NCI-H2227 (cell line): ENCODE data around the gene ACOXL.
"Not testable (repeated sequence)": the region's sequence is repeated elsewhere in the genome, so short reads cannot be mapped to it uniquely, and the experiment has no call there.

Experiments
- DNase-seq: peaks from one replicate; lab custom pipeline; 2025; ENCODE audit not compliant: unreplicated experiment; lab: John Stamatoyannopoulos, UW

The ACOXL gene

DNA sequence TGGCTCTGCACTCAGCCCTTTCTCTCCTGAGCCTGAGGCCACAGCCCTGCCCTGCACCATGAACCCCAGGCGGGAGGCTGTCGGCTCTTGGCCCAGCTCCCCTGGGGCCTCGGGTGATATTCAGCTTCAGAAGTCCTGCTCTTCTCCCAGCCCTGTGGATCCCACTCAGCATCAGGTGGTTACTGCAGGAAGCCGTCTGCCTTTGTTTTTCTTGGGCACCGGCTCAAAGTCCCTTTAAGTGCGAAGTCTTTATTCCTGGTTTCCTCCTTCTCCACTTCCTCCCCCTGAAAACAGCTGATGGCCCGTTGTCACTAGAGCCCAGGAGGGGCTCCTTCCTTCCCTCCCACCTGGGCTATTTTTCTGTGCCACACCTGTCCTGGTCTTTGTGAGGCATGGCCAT is 226.8 kb downstream of the ACOXL start:
- DNase-seq: no peak

DNA sequence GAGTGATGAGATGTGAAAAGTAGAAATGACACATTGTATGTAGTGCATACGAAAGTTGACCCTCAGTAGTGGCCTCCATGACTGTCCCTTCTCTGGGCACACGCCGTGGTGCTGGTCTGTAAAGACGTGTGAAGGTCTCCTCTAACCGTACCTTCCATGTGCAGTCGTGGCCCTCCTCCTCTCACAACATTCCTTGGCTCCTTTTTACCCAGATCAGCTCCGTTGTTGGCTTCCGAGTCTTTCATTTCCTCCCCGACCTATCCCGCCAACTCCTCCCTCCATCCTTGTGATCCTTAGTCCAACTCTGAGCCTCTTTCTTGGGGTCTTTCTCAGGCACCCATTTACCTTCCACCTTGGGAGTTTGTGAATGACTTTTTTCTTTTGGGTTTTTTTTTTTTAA is 227.9 kb downstream of the ACOXL start:
- DNase-seq: no peak

DNA sequence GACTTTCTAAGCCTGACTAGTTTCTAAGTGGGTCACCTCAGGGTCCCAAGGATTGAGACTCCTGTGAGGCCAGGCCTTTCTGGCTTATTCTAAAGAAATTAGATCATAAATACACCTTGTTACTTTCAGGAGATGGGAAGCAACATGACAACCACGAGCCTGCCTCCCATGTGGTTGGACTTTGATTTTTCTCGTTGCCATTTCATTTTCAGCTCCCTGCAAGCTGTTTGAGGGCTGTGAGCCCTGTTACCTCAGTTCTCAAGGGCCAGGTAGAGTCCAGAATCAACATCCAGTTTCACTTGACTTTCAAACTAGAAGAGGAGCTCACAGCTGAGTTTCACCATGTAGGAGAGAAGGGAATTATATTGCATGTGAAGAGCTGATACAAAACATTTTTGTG is 228.6 kb downstream of the ACOXL start:
- DNase-seq: no peak

DNA sequence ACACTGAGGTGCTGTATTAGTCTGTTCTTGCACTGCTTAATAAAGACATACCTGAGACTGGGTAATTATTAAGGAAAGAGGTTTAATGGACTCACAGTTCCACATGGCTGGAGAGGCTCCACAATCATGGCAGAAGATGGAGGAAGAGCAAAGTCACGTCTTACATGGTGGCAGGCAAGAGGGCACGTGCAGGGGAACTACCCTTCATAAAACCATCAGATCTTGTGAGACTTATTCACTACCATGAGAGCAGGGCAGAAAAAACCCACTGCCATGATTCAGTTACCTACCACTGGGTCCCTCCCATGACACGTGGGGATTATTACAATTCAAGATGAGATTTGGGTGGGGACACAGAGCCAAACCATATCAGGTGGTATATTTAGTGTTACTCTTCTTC is 229.3 kb downstream of the ACOXL start:
- not testable (repeated sequence) for DNase-seq

DNA sequence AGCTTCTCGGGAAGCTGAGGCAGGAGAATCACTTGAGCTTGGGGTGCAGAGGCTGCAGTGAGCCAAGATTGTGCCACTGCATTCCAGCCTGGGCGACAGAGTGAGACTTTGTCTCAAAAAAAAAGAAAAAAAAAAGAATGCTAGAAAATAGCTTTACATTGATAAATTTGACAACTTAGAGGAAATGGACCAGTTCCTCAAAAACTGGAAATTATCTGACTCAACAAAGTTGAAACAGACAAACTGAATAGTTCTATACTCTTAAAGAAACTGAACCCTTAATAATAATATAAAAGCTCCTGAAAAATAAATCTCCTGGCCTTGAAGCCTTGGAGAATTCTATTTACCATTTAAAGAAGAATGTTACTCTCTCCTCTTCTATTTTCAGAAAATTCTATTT is 237.3 kb downstream of the ACOXL start:
- DNase-seq: no peak

DNA sequence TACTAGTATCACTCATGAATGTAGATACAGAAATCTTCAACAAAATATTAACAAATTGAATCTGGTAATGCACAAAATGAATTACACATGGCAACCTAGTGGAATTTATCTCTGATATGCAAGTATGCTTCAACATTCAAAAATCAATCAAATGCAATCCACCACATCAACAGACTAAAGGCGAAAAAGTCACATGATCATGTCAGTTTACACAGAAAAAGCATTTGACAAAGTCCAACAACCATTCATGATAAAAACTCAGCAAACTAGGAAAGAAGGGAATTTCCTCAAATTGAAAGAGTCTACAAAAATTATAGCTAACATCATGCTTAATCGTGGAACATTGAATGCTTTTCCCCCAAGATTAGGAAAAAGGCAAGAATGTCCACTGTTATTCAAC is 237.8 kb downstream of the ACOXL start:
- DNase-seq: no peak

DNA sequence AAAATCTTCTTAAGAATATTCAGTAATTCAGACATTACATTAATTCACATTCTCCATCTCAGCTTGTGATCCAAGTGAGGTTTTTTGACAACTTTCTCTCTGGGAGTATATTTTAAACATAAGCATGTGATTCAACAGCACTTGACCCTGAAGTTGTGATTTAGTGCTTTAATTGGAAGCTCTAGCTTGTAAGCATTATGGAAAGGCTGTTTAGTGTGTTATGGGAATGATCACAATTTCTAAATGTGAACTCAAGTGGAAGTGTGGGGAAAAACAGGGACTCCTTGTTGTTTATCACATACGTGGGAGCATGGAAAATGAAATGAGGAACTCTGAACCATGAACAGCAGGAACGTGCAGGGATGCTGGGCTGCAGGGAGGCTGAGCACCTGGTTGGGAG is 239.4 kb downstream of the ACOXL start:
- no peak for DNase-seq

DNA sequence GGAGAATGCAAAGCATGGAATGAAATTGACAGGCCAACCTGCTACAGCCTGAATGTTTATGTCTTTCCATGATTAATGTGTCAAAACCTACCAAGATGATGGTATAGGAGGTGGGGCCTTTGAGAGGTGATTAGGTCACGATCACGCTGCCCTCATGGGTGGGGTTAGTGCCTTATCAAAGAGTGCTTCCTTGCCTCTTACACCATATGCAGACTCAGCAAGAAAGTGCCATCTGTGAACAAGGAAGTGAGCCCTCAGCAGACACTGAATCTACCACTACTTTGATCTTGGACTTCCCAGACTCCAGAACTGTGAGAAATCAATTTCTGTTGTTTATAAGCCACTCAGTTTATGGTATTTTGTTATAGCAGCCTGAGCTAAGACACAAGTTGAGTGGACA is 240.9 kb downstream of the ACOXL start:
- DNase-seq: no peak

DNA sequence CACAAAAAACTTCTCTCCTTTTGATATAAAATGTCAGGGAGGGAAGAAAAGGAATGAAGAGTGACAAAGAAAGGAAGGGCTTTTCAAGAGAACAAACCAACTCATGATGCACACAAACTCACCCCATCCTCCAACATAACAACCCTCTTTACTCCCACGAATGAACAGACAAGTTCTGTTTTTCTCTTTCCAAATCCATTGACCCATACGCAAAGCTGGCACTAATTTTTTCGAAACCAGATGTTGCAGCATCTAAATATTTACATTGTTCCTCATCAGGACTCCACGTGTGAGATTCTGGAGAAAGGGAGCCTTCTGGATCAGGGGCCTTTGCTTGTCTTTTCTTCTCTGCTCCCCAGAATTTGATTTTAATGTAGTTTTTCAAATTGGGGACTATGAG is 245.0 kb downstream of the ACOXL start:
- DNase-seq: no peak

DNA sequence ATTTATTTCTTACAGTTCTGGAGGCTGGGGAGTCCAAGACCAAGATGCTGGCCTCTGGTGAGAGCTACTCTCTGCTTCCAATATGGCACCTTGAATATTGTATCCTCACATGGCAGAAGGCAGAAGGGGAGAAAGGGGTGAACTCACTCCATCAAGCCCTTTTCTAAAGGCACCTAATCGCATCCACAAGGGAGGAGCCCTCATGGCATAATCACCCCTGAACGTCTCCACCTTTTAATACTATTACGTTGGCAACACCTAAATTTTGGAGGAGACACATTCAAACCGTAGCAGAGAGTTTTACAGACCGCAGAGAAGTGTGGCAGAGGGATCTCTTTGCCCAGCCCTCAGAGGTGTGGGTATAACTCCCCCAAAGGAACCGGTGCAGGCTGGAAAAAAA is 245.8 kb downstream of the ACOXL start:
- DNase-seq: no peak

DNA sequence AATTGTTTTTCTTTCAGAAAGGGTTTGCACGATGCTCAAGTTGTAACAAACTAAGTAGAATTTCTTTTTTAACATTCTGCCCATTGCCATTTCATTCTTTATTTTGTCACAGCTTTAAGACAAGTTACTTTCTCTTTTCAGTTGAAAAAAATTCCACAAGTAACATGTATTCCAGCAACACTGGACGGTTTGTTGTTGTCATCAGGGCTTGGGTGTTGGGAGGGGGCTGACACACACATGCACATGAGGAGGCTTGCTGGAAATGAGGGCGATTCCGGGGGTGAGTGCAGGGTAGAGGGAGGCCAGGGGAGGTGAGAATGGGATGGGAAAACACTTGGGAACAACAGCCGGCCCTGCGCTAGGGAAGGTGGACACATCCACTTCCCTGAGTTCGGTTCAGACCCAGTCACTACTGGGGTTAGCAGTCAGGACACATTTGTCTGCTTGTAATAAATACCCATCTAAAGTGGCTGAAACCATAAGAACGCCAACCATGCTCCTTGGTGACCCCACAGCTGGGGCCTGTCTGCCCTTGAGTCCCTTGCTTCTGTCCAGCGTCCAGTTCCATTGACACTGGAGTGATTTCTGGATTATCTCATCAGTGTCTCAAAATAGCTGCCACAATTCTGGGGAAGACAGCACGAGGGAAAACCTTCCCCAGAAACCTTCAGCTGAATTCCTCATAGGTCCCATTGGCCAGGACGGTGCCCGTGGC is 246.5 kb downstream of the ACOXL start:
- DNase-seq: no peak

DNA sequence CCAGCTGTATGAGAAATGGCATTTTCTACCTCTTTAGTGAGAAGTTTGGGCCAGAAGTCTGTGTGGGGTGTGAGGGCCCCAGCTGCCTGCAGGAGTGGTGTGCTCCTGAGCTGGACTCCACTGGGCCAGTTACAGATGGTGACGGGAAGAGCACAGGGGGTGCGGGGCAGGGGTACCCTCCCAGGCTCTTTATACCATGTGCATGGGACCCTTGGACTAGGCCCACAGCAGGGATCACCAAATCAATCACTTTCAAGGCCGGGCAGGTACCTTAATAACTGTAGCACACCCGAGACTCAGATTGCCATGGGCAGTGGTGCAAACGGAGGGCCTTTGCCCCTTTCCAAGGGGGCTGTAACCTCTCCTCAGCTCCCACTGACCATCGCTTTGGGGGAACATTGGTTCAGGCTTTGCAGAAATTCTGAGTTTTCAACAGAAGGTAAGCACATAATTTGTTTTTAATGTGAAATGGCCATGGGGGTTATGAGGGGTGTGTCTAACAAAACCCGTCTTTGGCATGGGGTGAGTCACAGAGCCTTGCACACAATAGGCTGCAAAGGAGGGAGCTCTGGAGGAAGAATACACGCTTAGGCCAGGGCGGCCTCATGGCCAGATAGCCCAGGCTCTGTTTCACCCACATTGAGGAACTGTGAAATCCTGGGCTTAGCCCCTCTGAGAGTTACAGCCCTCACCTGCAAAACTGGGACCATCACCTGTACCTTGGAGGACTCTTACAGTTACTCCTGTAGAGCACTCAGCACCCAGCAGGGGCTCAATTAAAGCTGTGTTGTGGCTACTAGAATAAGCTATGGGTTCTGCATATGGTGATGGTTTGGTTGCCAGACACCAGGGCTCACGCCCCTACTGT is 247.3 kb downstream of the ACOXL start:
- DNase-seq: no peak

DNA sequence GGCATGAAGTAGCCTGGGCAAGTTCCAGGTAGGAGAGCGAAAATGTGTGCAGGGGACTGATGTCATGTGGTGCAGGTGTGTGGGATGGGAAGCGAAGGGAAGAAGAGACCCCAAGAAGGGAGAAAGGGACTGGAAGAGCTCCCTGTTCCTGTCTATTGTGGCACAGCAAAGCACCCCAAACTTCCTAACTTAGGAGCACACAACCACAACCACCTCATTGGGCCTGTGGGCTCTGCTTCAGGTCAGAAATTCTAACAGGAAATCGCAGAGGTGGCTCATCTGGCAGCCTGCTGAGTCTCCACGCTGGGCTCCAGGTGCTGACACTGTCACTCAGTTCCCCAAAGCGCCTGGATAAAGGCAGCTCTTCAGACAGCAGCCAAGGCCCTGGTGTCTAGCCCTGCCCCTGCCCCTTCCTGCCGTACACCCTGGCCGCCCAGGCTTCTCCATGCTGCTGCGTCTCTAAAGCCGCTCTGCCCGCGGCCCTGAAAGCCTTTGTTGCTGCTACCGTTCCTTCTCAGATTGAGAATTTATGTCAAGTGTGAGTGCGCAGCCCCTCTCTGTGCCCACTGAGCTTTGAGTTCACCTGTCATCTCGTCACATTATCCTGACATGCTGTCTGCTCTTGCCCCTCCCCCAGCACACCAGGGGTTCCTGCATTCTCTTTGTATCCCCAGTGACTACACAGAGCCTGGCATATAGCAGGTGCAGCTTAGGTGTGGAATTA is 248.1 kb downstream of the ACOXL start:
- DNase-seq: peak; percentile 37

DNA sequence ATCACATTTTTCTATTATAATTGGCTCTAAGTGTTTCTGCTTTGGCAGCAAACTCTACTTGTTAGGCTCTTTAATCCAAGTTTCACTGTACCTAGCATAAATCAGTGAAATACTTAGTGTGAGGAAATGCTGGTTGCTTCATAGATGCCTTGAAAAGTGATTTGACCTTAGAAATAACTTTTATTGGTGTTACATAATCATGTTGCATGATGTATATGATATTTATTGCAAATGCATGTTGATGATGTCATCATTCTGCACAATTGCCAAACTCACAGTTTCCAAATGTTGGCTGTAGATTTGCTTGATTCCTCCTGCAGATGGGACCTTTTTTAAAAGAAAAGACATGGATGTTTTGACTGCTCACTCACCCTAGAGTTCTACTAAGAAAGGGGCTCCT is 250.8 kb downstream of the ACOXL start:
- DNase-seq: no peak

DNA sequence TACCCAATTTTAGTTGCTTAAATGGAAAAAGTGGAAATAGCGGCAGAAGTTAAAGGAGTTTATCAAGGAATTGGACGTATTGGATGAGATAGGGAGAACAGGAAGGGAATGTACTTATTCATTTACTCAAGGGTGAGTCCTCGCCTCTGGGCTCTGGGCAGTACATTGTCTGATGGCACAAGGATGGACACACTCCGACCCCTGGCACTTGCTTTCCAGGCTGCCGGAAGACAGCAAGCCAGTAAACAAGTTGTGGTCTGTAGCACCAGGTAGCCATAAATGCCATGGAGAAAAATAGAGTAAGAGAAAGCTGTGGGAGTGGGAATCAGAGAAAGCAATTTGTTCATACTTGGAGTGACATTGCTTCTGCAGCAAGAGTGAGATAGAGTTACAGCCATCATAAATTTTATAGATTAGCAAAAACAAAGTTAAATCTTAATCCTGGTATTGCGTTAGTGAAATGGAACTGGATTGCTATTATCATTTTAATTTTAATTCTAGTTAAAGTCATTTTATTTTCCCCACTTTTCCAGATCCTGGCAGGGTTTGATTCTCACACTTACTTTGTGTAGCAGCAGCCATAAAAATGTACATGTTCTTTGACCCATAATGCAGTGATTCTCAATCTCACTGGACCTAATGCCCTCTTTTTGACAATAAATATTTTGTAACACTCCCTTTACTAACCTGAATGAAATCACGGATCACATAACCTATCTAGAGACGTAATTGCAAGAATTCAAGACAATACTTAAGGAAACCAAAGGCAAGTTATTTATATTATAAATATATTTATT is 252.5 kb downstream of the ACOXL start:
- DNase-seq: no peak

DNA sequence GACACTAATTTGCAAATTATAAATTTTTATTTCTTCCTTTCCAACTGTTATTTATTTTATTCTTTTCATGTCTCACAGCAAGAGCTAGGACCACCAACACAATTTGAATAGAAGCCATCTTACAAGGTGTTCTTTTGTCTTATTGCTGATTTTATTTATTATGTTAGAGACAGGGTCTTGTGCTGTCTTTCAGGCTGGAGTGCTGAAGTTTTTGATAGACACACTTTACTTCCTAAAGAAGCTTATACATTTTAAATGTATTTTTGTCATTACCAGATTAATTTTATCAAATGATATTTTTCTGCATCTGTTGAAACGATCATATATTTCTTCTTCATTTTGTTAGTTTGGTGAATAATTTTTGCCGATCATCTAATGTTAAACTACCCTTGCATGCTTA is 258.1 kb downstream of the ACOXL start:
- DNase-seq: no peak

DNA sequence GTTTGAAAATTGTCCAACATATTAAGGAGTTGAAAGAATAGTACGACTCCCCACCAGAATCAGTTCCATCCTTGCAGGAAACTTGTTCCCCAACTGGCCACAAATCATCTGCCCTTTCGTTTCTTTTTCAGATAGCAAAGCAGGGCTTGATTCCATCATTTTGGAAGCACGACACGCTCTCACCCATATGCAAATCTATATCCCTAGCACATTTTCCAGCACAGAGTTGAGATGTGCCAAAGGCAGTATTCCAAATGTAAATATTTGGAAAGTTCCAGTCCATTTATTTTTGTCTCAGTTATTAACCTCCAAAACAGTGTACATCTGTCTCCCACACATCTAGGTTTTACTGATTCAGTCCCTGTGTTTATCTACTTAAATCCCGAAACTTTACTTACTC is 259.5 kb downstream of the ACOXL start:
- no peak for DNase-seq

DNA sequence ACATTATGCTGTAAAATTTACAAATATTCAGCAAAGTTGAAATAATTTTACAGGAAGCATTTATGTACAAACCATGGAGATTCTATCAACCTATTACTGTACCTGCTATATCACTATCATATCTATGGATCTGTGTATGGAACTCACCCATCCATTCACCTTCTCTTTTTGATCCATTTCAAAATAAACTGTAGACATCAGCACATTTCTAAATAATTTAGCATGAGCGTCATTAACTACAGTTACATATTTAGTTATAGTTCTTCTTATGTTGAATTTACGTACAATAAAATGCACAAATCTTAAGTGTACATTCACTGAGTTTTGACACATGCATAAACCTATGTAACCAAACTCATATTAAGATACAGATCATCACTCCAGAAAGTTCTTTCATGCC is 260.5 kb downstream of the ACOXL start:
- DNase-seq: no peak

DNA sequence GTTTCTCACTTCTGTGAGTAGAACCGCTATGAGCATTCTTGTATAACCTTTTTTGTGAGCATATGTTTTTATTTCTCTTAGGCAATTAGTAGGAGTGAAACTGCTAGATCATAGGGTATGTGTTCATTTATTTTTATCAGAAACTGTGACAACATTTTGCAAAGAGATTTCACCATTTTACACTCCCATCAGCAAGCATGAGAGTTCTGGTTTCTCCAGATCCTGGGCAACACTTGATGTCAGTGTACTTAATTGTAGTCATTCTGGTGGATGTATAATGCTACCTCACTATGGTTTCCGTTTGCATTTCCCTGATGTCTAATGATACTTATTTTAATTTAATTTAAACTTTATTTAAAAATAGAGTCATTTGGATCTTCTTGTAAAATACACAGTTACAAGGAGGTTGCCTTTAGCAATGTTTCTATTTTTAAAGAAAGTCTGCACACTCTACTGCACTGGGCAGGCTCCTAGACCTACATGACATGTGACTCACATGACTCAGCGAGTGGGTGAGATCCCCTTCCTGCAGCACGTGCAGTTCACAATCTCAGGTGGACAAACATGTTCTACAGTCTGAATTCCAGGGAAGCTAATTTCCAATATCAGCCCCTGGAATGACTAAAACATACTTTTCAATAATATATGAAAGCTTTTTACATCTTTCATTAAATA is 261.3 kb downstream of the ACOXL start:
- DNase-seq: no peak

DNA sequence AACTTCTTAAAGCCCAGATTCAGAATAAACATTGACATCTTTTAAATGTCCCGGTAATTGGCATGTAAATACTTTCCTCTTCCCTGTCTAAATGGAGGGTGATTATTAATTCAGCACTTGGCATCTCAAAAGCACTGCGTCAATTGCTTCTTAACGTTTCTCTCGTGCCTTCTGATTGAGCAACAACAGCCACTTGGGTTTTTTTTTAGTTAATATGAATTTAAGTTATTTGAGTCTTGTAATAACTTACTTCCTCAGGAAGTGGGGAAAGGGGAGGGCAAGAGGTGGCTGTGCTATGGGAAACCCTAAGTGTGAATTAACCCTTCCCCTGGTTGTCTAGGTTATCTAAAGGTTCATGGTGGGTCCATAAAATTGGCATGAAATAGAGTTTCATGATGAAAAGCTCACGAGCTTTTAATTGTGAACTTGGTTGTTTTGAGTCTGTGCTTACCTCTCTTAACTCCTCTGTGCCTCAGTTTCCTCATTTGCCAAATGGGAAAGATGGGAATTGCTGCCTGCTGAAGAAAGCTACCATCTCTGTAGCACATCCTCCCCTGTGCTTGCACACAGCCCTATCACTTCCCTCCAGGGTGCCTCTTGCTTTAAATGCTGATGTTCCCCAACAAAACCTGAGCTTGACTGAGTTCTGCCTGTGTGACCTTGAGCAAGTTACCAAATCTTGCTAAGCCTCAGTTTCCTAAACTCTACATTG is 262.0 kb downstream of the ACOXL start:
- no peak for DNase-seq
